Stimulated activated CD4-positive, alpha-beta T cell treated with anti-CD3 and anti-CD28 coated beads, Interleukin-1b, Interleukin-23, amount 100 ng/mL, for 24 hours (primary cell): Measurements from ENCODE around the gene PRR30.

Experiments
- DNase-seq, 4 experiments: peaks; one replicate each; pipeline ENCODE4 v3.0.0-alpha.2; 2020; ENCODE audit warnings: low read depth in 4 of 4, low spot score in 1 of 4

Gene PRR30

GRCh38 chr2:27155069-27155520 lies 15.9 kb upstream of the PRR30 start:
- no peak for DNase-seq

- no peak for DNase-seq
These were observed 15.3 kb upstream of the PRR30 start for GRCh38 chr2:27154488-27154887.

GRCh38 chr2:27152796-27153464 lies 13.7 kb upstream of the PRR30 start:
- DNase-seq = no peak

GRCh38 chr2:27152102-27152795 lies 13.0 kb upstream of the PRR30 start:
- DNase-seq = no peak

- DNase-seq = no peak
These were observed 11.5 kb upstream of the PRR30 start for GRCh38 chr2:27150639-27151230.

DNA sequence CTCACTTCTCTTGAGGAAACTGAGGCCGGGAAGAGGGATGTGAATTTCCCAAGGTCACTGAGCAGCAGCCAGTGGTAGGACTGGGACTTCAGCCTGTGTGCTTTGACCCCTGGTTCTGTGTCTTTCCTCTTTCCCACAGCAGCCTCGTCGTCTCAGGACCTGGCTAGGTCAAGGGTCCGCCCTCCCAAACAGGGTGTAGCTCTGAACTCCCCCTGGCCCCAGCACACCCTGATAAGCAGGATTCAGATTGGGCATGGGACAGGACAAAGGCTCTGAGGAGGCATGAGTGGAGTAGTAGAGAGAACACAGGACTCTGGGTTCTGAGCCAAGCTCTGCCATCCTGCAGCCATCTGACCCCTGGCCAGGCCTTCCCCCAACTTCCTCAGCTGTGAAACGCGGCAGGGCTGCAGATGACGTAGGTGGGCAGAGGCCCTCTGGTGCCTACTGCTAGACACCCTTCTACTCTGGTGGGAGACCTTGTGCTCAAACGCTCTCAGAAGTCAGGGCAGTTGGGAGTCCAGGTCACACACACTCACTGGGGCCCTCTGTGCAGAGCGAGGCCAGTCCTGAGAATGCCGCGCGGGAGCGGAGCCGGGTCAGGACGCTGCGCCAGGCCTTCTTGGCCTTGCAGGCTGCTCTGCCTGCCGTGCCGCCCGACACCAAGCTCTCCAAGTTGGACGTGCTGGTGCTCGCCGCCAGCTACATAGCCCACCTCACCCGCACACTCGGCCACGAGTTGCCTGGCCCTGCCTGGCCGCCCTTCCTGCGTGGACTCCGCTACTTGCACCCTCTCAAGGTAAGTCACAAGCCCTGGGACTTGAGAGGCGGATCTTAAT lies 10.6 kb upstream of the PRR30 start:
- no peak for DNase-seq

DNA sequence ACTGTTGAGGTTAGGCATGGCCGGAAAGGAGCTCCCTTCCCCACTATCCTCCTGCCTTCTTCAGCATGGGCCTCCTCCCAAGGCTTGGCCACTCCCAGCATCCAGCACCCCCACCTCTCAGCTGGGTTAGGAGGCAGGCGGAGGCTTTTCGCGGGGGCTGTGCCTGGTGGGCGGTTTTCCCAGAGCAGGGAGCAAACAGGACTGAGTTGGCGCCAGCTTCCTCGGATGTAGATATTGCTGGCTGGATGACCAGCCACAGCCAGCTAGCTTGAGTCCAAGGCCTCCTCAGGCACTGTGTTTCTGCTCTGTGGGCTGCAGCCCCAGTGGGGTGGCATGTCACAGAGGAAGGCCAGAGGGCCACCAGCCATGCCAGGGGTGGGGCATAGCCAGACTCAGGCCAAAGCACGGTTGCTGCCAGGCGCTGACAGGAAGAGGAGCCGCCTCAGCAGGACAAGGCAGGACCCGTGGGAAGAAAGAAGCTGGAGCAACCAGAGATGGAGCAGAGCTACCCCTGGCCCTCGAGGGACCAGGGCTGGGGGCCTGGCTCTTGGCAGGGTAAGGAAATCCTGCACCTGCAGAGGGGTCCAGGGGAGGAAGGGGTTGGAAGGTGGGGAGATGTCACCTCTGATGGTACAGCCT lies 9.7 kb upstream of the PRR30 start, which contains the start of gene TCF23:
Gene TCF23, plus strand, starts transcription at position 204 of the 639 bp plus-strand sequence. Its CDS starts 130 bp downstream, at position 334.
- no peak for DNase-seq

GRCh38 chr2:27147935-27148334 lies 8.7 kb upstream of the PRR30 start:
- DNase-seq = no peak

DNA sequence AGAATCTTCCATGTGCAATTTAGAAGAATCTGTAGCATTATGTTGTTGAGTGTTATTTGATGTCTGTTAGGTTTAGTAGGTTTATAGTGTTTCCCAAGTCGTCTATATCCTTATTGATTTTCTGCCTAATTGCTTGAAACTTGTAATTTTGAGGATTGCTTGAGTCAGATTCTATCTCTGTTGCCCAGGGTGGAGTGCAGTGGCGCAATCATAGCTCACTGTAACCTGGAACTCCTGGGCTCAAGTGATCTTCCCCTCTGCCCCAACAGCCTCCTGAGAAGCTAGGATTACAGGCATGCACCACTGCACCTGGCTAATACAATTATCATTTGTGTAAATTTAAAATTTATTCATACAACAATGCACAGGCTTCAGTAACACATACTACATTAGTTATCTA lies 6.5 kb upstream of the PRR30 start:
- no peak for DNase-seq

- DNase-seq = no peak
These were observed 4.1 kb upstream of the PRR30 start for GRCh38 chr2:27143285-27143684.

DNA sequence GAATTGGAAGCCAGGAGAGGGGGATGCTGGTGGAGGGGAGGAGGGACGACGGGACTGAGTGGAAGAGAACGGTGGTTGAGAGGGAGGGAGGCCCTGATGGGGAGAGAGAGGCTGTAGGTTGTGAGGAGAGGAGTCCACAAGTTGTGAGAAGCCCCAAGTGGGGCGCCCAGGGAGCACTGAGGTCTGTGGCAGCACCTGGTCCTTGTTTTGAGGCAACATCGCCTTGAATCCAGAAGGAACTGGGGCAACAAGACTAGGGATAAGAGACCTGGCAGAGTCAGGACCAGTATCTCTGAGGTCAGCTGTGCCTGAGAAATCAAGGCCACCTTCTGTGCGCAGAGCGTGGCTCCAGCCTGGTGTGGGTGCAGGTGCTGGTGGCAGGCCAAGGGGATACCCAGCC lies 1.1 kb downstream of the PRR30 start:
- no peak for DNase-seq

- DNase-seq = no peak
These were observed 1.8 kb downstream of the PRR30 start for GRCh38 chr2:27137322-27137935.

- no peak for DNase-seq
These were observed 2.5 kb downstream of the PRR30 start for GRCh38 chr2:27136751-27137150.

DNA sequence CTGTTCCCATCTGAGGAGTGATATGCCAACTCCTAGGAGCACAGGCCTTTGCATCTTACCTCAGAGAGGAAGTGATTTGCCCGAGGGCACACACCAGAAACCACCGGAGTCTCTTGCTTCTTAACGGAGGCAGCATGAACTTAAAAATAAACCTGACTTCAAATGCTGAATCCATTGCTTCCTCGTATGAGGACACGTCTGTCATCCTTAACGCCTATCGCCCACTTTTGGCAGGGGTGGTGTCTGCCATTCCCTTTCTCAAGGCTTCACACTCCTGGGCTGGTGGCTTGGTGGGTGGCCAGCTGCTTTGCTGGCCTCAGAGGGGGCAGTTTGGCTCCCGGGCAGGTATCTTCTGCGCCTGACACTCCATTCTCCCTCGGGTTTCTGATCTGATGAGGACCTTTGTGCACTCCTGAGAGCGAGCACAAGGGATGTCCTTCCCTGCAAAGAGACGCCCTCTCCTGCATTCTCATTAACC lies 3.7 kb downstream of the PRR30 start:
- no peak for DNase-seq

DNA sequence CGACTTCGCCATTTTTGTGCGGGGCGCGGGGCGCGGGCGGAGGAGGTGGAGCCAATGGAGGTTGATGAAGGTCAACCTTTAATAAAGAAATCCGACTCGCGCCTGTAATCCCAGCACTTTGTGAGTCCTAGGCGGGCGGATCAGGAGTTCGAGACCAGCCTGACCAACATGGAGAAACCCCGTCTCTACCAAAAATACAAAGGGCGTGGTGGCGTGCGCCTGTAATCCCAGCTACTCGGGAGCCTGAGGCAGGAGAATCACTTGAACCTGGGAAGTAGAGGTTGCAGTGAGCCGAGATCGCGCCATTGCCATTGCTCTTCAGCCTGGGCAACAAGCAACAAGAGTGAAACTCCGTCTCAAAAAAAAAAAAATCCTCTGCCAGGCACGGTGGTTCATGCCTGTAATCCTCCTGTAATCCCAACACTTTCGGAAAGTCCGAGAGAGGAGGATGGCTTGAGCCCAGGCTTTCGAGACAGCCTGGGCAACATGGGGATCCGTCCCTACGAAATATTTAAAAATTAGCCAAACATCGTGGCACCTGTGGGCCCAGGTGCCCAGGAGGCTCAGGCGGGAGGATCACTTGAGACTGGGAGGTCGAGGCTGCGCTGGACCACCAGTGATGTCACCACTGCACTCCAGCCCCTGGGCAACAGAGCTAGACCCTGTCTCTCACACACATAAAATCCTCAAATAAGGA lies 4.3 kb downstream of the PRR30 start:
- no peak for DNase-seq

DNA sequence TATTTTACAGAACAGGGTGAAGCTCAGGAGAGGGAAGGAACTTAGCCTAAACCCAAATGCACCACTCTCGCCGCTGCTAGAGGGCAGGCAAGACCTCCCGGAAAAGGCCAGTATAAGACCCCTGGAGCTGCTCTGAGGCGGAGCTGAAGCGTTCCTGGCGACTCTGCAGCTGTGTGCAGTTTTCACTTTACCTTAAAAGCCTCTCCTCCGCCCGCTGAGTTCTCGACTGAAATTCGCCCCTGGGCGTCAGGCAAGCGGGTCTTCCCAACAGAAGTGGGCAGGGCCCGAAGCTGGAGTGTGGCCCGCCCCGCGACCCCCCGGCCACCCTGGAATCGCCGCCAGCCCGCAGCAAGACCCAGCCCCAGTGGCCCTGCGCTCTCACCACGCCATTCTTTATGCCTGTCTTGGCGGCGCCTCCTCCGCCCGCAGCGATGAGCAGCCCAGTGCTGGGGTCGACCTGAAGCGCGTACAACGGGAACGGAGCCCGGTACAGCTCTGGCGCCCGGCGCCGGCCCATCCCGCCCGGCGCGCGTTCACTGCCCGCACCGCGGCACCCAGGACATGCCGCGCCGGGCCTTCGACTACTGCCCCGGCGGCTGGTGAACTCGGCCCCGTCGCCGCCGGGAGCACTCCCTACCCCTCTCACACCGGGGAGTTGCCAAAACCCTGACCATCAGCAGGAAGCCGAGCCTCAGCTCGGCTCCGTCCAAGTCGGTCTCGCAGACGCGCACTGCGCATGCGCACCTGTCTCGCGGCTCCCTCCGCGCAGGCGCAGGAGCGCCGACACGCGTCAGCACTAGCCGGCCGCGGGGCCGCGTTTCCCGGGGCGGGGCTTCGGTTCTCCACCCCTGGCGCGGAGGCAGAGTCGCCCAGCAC lies 5.1 kb downstream of the PRR30 start, which contains the start of gene PREB:
Gene PREB, minus strand, starts transcription at position 732 of the 876 bp plus-strand sequence. Its CDS starts 215 bp downstream, at position 517.
- peak; percentile 95 to 98 (median 98) for DNase-seq

- peak in 1 of 4 experiments; percentile 19 for DNase-seq
These were observed 5.9 kb downstream of the PRR30 start for GRCh38 chr2:27133195-27133875.

DNA sequence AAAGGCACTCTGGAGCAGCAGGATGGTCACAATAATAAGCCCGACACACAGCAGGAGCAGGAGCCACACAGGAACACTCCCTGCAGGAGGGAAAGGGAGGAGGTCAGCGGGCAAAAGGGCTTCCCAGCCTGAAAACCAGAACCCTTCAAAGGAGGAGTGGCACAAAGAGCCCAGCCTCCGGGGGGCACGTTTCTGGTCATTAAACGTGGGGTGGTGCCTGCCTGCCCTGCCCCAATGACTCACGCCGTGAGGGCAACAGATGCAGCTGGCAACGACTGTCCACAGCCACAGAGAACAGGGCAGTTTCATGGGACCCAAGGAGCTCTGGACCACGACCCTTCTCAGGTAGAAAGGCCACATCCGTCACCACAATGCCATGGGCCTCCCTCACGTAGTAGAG lies 7.8 kb downstream of the PRR30 start:
- DNase-seq = no peak
